Caco-2 (cell line): ENCODE measurements around the gene CYP3A5. TPM values are rescaled to one million over a fixed set of nuclear protein-coding genes. Genes with fewer than 3 reads are reported as not detected.

Source experiments
- BruUV-seq: library from RNA; stranded (reverse); fragments of 400-500 nt; replicated peaks from 2 replicates; lab custom pipeline; 2021; lab: Mats Ljungman, UMichigan
- CTCF ChIA-PET: fragments of 300-600 bp; sonication (Branson Sonifier 250); formaldehyde crosslinking; loops from one replicate; lab custom pipeline; 2022; ENCODE audit warnings: antibody characterized with exemption; lab: Charles Lee
- POLR2A ChIA-PET: fragments of 300-600 bp; sonication (Branson Sonifier 250); formaldehyde crosslinking; loops from one replicate; lab custom pipeline; 2022; ENCODE audit warnings: antibody characterized with exemption; lab: Charles Lee
- DNase-seq, 2 experiments: peaks; one replicate each; pipeline versions ENCODE4 v3.0.0 to v3.0.0-alpha.2; 2020 to 2022
- H3K27me3 ChIP-seq: replicated peaks from 2 replicates; pipeline ENCODE4 v1.6.0; 2011; ENCODE audit warnings: low read length; ENCODE audit not compliant: control insufficient read depth, insufficient read depth
- H3K36me3 ChIP-seq: 2 replicates; pipeline ENCODE4 v1.5.1; 2011; ENCODE audit warnings: low read length; ENCODE audit not compliant: control insufficient read depth, insufficient read depth
- H3K4me1 ChIP-seq: fragments of 250-450 bp; sonication (Bioruptor Pico); 2 replicates; pipeline ENCODE4 v1.5.1; 2020; ENCODE audit warnings: mild to moderate bottlenecking
- H3K4me3 ChIP-seq: 2 replicates; pipeline ENCODE4 v1.5.1; 2011; ENCODE audit warnings: low read depth, mild to moderate bottlenecking, control low read depth, low read length
- H3K9me3 ChIP-seq: fragments of 250-450 bp; sonication (Bioruptor Pico); 2 replicates; pipeline ENCODE4 v1.5.1; 2020; ENCODE audit warnings: mild to moderate bottlenecking, moderate library complexity
- H3K27ac Mint-ChIP-seq: one replicate; pipeline ENCODE4 v1.8.0; 2022; ENCODE audit warnings: mixed read lengths; ENCODE audit not compliant: unreplicated experiment
- H3K27me3 Mint-ChIP-seq: one replicate; pipeline ENCODE4 v1.8.0; 2022; ENCODE audit warnings: mixed read lengths; ENCODE audit not compliant: insufficient read depth, unreplicated experiment
- H3K36me3 Mint-ChIP-seq: one replicate; pipeline ENCODE4 v1.8.0; 2022; ENCODE audit warnings: mild to moderate bottlenecking, mixed read lengths; ENCODE audit not compliant: insufficient read depth, unreplicated experiment
- H3K4me1 Mint-ChIP-seq: one replicate; pipeline ENCODE4 v1.8.0; 2022; ENCODE audit warnings: low read depth, mixed read lengths; ENCODE audit not compliant: unreplicated experiment
- H3K4me3 Mint-ChIP-seq: one replicate; pipeline ENCODE4 v1.8.0; 2022; ENCODE audit warnings: mild to moderate bottlenecking, moderate library complexity, mixed read lengths; ENCODE audit not compliant: unreplicated experiment
- H3K9me3 Mint-ChIP-seq: one replicate; pipeline ENCODE4 v1.8.0; 2022; ENCODE audit warnings: mixed read lengths; ENCODE audit not compliant: unreplicated experiment
- CTCF ChIP-seq, 2 experiments: fragments of 200-600 bp in 1 of 2; IDR thresholded peaks; 1 replicate in 1 of 2; 2 replicates in 1 of 2; pipeline versions ENCODE4 v1.5.1 to v1.8.0; 2011 to 2022; ENCODE audit warnings: antibody characterized with exemption in 1 of 2, control low read depth in 1 of 2, inconsistent platforms in 1 of 2, low read depth in 1 of 2, low read length in 1 of 2, mild to moderate bottlenecking in 1 of 2, moderate library complexity in 1 of 2; ENCODE audit not compliant: insufficient read depth in 1 of 2, severe bottlenecking in 1 of 2, unreplicated experiment in 1 of 2
- intact Hi-C: fragments of 100-400 bp; cut with micrococcal nuclease; formaldehyde crosslinking; loops from one replicate; pipeline ENCODE4 v1.10.0; 2022; ENCODE audit not compliant: unreplicated experiment
- total RNA-seq: library from RNA; stranded (reverse); gene quantifications from 2 replicates; pipeline ENCODE4 v1.2.3, GENCODE V29; 2022

The CYP3A5 gene
- total RNA-seq, 1 experiment from 2014 or later = 2.7 TPM

GRCh38 chr7:99616359-99617191 lies 63.2 kb downstream of the CYP3A5 start, which contains the start of gene ZSCAN25:
ZSCAN25 (plus strand) TSS chr7:99616946; CDS start chr7:99619607, 2,661 bp downstream.
- no peaks in the 10 kb centered on the region for H3K27me3 Mint-ChIP-seq
- Histone ChIP-seq H3K4me3 (peak within 1 kb of the TSS; percentile 69), H3K4me1 (no peaks in the 10 kb centered on the region; the same call in 1 of the 2 replicates), H3K9me3 (no peaks in the 10 kb centered on the region), H3K27me3 (no peaks in the 10 kb centered on the region), H3K36me3 (peaks cover 9% of the 10 kb centered on the region)
- TF ChIP-seq CTCF (IDR thresholded peaks at IDR 0.05; ENCODE audit: insufficient read depth in 1 of 2, low read depth in 1 of 2, low read length in 1 of 2, severe bottlenecking in 1 of 2, unreplicated experiment in 1 of 2) = peak; percentile 35 to 76
- H3K4me3 Mint-ChIP-seq = peak within 1 kb of the TSS; percentile 94
- ChIA-PET CTCF (interaction anchor here (0.6 to 1.9 kb wide), 9 partner anchors 11 to 302 kb away, joined by 3 to 9 read pairs (median 3); partner anchors contain the start of gene TRIM4), POLR2A (interaction anchor here (0.5 to 1.6 kb wide), 17 partner anchors 10 to 399 kb away, joined by 3 to 16 read pairs (median 4); partner anchors contain the start of genes BUD31, CYP3A5, FAM200A and OR2AE1)
- peak; percentile 95 to 96 for DNase-seq
- peaks cover 21% of the 10 kb centered on the region for H3K4me1 Mint-ChIP-seq
- H3K9me3 Mint-ChIP-seq = no peaks in the 10 kb centered on the region
- BruUV-seq = no TSS peak
- H3K36me3 Mint-ChIP-seq = peaks cover 45% of the 10 kb centered on the region
- peak within 1 kb of the TSS; percentile 97 for H3K27ac Mint-ChIP-seq
- intact Hi-C loops = loop anchor here (1.0 kb wide), 2 partner anchors 64 to 91 kb away; partner anchors contain the start of gene FAM200A

- BruUV-seq = TSS peak; percentile 75
- Histone ChIP-seq H3K36me3 (peaks cover 8% of the 10 kb centered on the region), H3K4me1 (no peaks in the 10 kb centered on the region; the same call in 1 of the 2 replicates), H3K9me3 (no peaks in the 10 kb centered on the region), H3K4me3 (peak overlapping the region; percentile 69), H3K27me3 (no peaks in the 10 kb centered on the region)
- peak overlapping the region; percentile 94 for H3K4me3 Mint-ChIP-seq
- ChIA-PET POLR2A (interaction anchor here (0.7 to 1.6 kb wide), 6 partner anchors 63 to 214 kb away, joined by 3 to 5 read pairs (median 4); partner anchors contain the start of genes CYP3A5 and ZNF394), CTCF (interaction anchor here (0.8 to 1.9 kb wide), 3 partner anchors 90 to 303 kb away, joined by 3 to 9 read pairs (median 4); partner anchors contain the start of gene TRIM4)
- no peak for DNase-seq
- H3K4me1 Mint-ChIP-seq = peaks cover 21% of the 10 kb centered on the region
- TF ChIP-seq CTCF (IDR thresholded peaks at IDR 0.05; ENCODE audit: insufficient read depth in 1 of 2, low read depth in 1 of 2, low read length in 1 of 2, severe bottlenecking in 1 of 2, unreplicated experiment in 1 of 2) = no peak
- peak overlapping the region; percentile 97 for H3K27ac Mint-ChIP-seq
- no peaks in the 10 kb centered on the region for H3K27me3 Mint-ChIP-seq
- peaks cover 39% of the 10 kb centered on the region for H3K36me3 Mint-ChIP-seq
- H3K9me3 Mint-ChIP-seq = no peaks in the 10 kb centered on the region
- intact Hi-C loops = loop anchor here (1.0 kb wide), 2 partner anchors 64 to 91 kb away; partner anchors contain the start of gene FAM200A
Observed at GRCh38 chr7:99615989-99616358, 63.8 kb downstream of the CYP3A5 start.

- Mint-ChIP-seq H3K27ac (no peak overlapping the region), H3K27me3 (no peaks in the 10 kb centered on the region), H3K36me3 (peaks cover 26% of the 10 kb centered on the region), H3K4me1 (peaks cover 21% of the 10 kb centered on the region), H3K9me3 (no peaks in the 10 kb centered on the region), H3K4me3 (no peak overlapping the region)
- Histone ChIP-seq H3K27me3 (no peaks in the 10 kb centered on the region), H3K9me3 (no peaks in the 10 kb centered on the region), H3K4me1 (no peaks in the 10 kb centered on the region; the same call in 1 of the 2 replicates), H3K36me3 (peaks cover 5% of the 10 kb centered on the region), H3K4me3 (no peak overlapping the region)
- no peak for DNase-seq
- intact Hi-C loops = no loop called here
- TF ChIP-seq CTCF (IDR thresholded peaks at IDR 0.05; ENCODE audit: insufficient read depth in 1 of 2, low read depth in 1 of 2, low read length in 1 of 2, severe bottlenecking in 1 of 2, unreplicated experiment in 1 of 2) = no peak
- POLR2A ChIA-PET = no interaction called here
- no TSS peak for BruUV-seq
- CTCF ChIA-PET = no interaction called here
Observed at GRCh38 chr7:99614495-99614894, 65.3 kb downstream of the CYP3A5 start.
